ENCODE results near the gene KIN. TPM values are rescaled to one million over a fixed set of nuclear protein-coding genes. Genes with fewer than 3 reads are reported as not detected.
A peak's percentile ranks its signal among the peaks of the same experiment; 100 is the strongest.

The KIN gene
- total and polyA plus RNA-seq, 8 donors, result 4.1 to 51.9 (median 10.5) TPM

DNA sequence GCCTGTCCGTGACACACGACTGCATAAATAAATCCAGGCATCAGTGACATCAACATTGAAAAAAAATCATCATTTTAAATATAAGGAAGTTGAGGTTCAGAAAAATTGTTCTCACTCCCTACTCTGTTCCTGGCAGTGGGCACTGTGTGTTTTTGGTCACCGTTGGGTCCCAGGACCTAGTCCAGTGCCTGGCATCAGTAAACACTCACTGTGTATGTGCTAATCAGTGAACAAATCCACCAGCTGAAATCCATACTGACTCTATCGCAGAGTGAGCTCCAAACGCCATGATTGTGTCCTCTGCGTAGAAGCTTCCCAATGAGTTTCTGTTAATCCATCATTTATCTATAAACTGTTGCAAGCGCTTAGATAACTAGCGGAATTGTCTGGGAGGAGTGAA, 43.5 kb downstream of the KIN start:
- no peaks in the 10 kb centered on the region for H3K9me3 ChIP-seq
- H3K36me3 ChIP-seq, result no peaks in the 10 kb centered on the region
- H3K27me3 ChIP-seq, result no peaks in the 10 kb centered on the region
- H3K27ac ChIP-seq, result no peak overlapping the region
- intact Hi-C loops (cut with DNase I; ENCODE audit: low total_unique reads), result no loop called here
- no peak for TF ChIP-seq POLR2A (IDR thresholded peaks at IDR 0.05)
- no peak for TF ChIP-seq EP300 (IDR thresholded peaks at IDR 0.05)
- TF ChIP-seq CTCF (IDR thresholded peaks at IDR 0.05), result no peak
- no peak for TF ChIP-seq POLR2AphosphoS5 (IDR thresholded peaks at IDR 0.05)
- 79 to 88% (median 85%) methylated on average over 8 of the region's 8 CpGs for WGBS, 5 donors
- DNase-seq, result no peak
- H3K4me3 ChIP-seq, result no peak overlapping the region
- no peaks in the 10 kb centered on the region for H3K4me1 ChIP-seq

GRCh38 chr10:7738536-7739407, 49.0 kb downstream of the KIN start:
- Histone ChIP-seq H3K9me3 (no peaks in the 10 kb centered on the region), H3K4me3 (no peak overlapping the region), H3K27ac (no peak overlapping the region), H3K4me1 (no peaks in the 10 kb centered on the region), H3K27me3 (peaks cover 0 to 17% (median 0%) of the 10 kb centered on the region in 3 donors), H3K36me3 (no peaks in the 10 kb centered on the region)
- WGBS, 5 donors, result 70 to 79% (median 72%) methylated on average over 20 of the region's 20 CpGs
- peak in 1 of 2 donors; percentile 8 for DNase-seq
- TF ChIP-seq EP300 (IDR thresholded peaks at IDR 0.05), result no peak
- no peak for TF ChIP-seq POLR2AphosphoS5 (IDR thresholded peaks at IDR 0.05)
- intact Hi-C loops (cut with DNase I; ENCODE audit: low total_unique reads), result no loop called here

DNA sequence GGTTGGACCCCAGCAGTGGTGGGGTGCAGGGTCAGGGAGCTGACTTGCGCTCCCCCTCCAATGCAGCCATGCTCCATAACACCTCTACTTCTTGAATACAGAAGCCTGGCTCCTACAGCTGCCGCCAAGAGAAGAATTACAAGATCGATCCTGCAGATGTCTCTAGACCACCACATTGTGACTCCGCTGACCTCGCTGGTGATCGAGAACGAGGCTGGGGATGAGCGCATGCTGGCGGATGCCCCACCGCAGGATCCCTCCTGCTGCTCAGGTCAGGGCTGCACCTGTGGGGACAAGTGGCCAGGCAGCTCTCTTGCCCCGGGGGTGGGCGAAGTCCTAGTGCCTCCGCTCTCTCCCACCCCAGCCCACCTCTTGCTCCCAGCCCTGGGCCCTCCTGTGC, 53.0 kb downstream of the KIN start:
- WGBS, 5 donors, result 84 to 94% (median 90%) methylated on average over 8 to 13 of the region's 13 CpGs
- Histone ChIP-seq H3K36me3 (no peaks in the 10 kb centered on the region), H3K4me1 (no peaks in the 10 kb centered on the region), H3K4me3 (no peak overlapping the region), H3K27ac (no peak overlapping the region), H3K9me3 (no peaks in the 10 kb centered on the region), H3K27me3 (peaks cover 0 to 17% (median 0%) of the 10 kb centered on the region in 3 donors)
- DNase-seq, result no peak
- TF ChIP-seq EP300 (IDR thresholded peaks at IDR 0.05), result no peak
- no peak for TF ChIP-seq CTCF (IDR thresholded peaks at IDR 0.05)
- TF ChIP-seq POLR2AphosphoS5 (IDR thresholded peaks at IDR 0.05), result no peak
- no peak for TF ChIP-seq POLR2A (IDR thresholded peaks at IDR 0.05)
- intact Hi-C loops (cut with DNase I; ENCODE audit: low total_unique reads), result no loop called here

DNA sequence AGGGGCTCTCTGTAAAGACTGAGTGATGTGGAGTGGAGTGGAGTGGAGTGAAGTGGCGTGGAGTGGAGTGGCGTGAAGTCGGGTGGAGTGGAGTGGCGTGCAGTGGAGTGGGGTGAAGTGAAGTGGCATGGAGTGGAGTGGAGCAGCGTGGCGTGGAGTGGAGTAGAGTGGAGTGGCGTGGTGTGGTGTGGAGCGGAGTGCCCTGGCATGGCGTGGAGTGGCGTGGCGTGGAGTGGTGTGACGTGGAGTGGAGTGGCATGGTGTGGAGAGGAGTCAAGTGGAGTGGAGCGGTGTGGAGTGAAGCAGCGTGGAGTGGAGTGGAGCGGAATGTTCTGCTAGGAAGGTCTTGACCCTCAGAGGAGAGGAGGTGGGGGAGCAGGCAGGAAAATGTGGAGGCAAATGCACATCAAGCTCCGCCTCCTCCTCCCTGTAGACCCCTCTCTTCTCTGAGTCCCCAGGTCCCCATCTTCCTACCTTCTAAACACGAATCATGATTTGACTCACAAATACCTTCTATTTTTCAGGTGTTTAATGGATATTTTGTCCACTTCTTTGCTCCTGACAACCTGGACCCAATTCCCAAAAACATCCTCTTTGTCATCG, 64.8 kb downstream of the KIN start:
- Histone ChIP-seq H3K36me3 (no peaks in the 10 kb centered on the region), H3K4me3 (no peak overlapping the region), H3K9me3 (no peaks in the 10 kb centered on the region), H3K4me1 (no peaks in the 10 kb centered on the region), H3K27me3 (no peaks in the 10 kb centered on the region), H3K27ac (no peak overlapping the region)
- TF ChIP-seq POLR2A (IDR thresholded peaks at IDR 0.05), result no peak
- no peak for TF ChIP-seq POLR2AphosphoS5 (IDR thresholded peaks at IDR 0.05)
- no peak for TF ChIP-seq CTCF (IDR thresholded peaks at IDR 0.05)
- no peak for TF ChIP-seq EP300 (IDR thresholded peaks at IDR 0.05)
- DNase-seq, result no peak
- 88 to 94% (median 90%) methylated on average over 18 of the region's 18 CpGs for WGBS, 5 donors
- intact Hi-C loops (cut with DNase I; ENCODE audit: low total_unique reads), result no loop called here
